Measurements from ENCODE around the gene FMNL2. TPM values are rescaled to one million over a fixed set of nuclear protein-coding genes. Genes with fewer than 3 reads are reported as not detected.

Gene FMNL2
- total and polyA plus RNA-seq, 2 experiments from 2014 or later: 16.5 to 45.4 TPM

- H3F3A ChIP-seq (replicated peaks; ENCODE audit: low read depth): no peaks in the 10 kb centered on the region
- DNase-seq (ENCODE audit: low spot score): no peak
- H3K4me1 ChIP-seq (ENCODE audit: insufficient read depth): peaks cover 5% of the 10 kb centered on the region; the same call in 1 of the 2 replicates
- Mint-ChIP-seq H3K9me3 (no peaks in the 10 kb centered on the region), H3K4me1 (peaks cover 20% of the 10 kb centered on the region; the same call in 2 of the 3 replicates), H3K4me3 (no peak overlapping the region), H3K27me3 (ENCODE audit: insufficient read depth, low read depth, poor library complexity) (peaks cover 5% of the 10 kb centered on the region), H3K36me3 (ENCODE audit: low read depth) (peaks cover 4% of the 10 kb centered on the region; the same call in 1 of the 3 replicates), H3K27ac (no peak overlapping the region)
- peaks cover 8% of the 10 kb centered on the region; the same call in 1 of the 2 replicates for H3K9me2 ChIP-seq (ENCODE audit: insufficient read depth)
- H3K4me2 ChIP-seq: no peak overlapping the region
- ATAC-seq: no peak
- H3K36me3 ChIP-seq (ENCODE audit: insufficient read depth): no peaks in the 10 kb centered on the region
- H3K79me2 ChIP-seq (replicated peaks; ENCODE audit: insufficient read depth): no peaks in the 10 kb centered on the region
- H4K20me1 ChIP-seq (replicated peaks; ENCODE audit: insufficient read depth): 0 out of 2 replicates have a peak, but pooled peaks cover 9% of the 10 kb centered on the region
- no peak overlapping the region for H3K27ac ChIP-seq (ENCODE audit: low read depth)
- no peak overlapping the region for H2AFZ ChIP-seq
- no peak overlapping the region for H3K4me3 ChIP-seq
- TF ChIP-seq CREB1 (CRISPR knock-in tag; IDR thresholded peaks at IDR 0.05; ENCODE audit: low read depth): no peak
- no peak for TF ChIP-seq POLR2AphosphoS5 (IDR thresholded peaks at IDR 0.05; ENCODE audit: low read depth)
- TF ChIP-seq ETS1 (IDR thresholded peaks at IDR 0.05): no peak
- no peak for TF ChIP-seq EZH2 (IDR thresholded peaks at IDR 0.05; ENCODE audit: low read depth, unreplicated experiment)
- TF ChIP-seq ZNF331 (CRISPR knock-in tag; IDR thresholded peaks at IDR 0.05; ENCODE audit: low read depth): no peak
- TF ChIP-seq NANOG (IDR thresholded peaks at IDR 0.05; ENCODE audit: borderline replicate concordance): no peak
- TF ChIP-seq CTCF (conservative IDR thresholded peaks at IDR 0.05; ENCODE audit: low read depth in 2 of 2): no peak
- no peak for TF ChIP-seq REST (IDR thresholded peaks at IDR 0.05; ENCODE audit: unreplicated experiment)
- TF ChIP-seq STAT1 (IDR thresholded peaks at IDR 0.05; ENCODE audit: unreplicated experiment): no peak
- TF ChIP-seq ZNF114 (CRISPR knock-in tag; IDR thresholded peaks at IDR 0.05): no peak
- TF ChIP-seq, protein P1, sequence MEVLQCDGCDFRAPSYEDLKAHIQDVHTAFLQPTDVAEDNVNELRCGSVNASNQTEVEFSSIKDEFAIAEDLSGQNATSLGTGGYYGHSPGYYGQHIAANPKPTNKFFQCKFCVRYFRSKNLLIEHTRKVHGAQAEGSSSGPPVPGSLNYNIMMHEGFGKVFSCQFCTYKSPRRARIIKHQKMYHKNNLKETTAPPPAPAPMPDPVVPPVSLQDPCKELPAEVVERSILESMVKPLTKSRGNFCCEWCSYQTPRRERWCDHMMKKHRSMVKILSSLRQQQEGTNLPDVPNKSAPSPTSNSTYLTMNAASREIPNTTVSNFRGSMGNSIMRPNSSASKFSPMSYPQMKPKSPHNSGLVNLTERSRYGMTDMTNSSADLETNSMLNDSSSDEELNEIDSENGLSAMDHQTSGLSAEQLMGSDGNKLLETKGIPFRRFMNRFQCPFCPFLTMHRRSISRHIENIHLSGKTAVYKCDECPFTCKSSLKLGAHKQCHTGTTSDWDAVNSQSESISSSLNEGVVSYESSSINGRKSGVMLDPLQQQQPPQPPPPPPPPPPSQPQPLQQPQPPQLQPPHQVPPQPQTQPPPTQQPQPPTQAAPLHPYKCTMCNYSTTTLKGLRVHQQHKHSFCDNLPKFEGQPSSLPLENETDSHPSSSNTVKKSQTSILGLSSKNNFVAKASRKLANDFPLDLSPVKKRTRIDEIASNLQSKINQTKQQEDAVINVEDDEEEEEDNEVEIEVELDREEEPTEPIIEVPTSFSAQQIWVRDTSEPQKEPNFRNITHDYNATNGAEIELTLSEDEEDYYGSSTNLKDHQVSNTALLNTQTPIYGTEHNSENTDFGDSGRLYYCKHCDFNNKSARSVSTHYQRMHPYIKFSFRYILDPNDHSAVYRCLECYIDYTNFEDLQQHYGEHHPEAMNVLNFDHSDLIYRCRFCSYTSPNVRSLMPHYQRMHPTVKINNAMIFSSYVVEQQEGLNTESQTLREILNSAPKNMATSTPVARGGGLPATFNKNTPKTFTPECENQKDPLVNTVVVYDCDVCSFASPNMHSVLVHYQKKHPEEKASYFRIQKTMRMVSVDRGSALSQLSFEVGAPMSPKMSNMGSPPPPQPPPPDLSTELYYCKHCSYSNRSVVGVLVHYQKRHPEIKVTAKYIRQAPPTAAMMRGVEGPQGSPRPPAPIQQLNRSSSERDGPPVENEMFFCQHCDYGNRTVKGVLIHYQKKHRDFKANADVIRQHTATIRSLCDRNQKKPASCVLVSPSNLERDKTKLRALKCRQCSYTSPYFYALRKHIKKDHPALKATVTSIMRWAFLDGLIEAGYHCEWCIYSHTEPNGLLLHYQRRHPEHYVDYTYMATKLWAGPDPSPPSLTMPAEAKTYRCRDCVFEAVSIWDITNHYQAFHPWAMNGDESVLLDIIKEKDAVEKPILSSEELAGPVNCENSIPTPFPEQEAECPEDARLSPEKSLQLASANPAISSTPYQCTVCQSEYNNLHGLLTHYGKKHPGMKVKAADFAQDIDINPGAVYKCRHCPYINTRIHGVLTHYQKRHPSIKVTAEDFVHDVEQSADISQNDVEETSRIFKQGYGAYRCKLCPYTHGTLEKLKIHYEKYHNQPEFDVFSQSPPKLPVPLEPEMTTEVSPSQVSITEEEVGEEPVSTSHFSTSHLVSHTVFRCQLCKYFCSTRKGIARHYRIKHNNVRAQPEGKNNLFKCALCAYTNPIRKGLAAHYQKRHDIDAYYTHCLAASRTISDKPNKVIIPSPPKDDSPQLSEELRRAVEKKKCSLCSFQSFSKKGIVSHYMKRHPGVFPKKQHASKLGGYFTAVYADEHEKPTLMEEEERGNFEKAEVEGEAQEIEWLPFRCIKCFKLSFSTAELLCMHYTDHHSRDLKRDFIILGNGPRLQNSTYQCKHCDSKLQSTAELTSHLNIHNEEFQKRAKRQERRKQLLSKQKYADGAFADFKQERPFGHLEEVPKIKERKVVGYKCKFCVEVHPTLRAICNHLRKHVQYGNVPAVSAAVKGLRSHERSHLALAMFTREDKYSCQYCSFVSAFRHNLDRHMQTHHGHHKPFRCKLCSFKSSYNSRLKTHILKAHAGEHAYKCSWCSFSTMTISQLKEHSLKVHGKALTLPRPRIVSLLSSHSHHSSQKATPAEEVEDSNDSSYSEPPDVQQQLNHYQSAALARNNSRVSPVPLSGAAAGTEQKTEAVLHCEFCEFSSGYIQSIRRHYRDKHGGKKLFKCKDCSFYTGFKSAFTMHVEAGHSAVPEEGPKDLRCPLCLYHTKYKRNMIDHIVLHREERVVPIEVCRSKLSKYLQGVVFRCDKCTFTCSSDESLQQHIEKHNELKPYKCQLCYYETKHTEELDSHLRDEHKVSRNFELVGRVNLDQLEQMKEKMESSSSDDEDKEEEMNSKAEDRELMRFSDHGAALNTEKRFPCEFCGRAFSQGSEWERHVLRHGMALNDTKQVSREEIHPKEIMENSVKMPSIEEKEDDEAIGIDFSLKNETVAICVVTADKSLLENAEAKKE (CRISPR knock-in tag; IDR thresholded peaks at IDR 0.05): no peak
- TF ChIP-seq JUNB (IDR thresholded peaks at IDR 0.05; ENCODE audit: unreplicated experiment): no peak
- TF ChIP-seq EZH2phosphoT487 (IDR thresholded peaks at IDR 0.05; ENCODE audit: unreplicated experiment): no peak
- H3K27me3 ChIP-seq (ENCODE audit: insufficient read depth): no peaks in the 10 kb centered on the region
Observed at GRCh38 chr2:152598975-152599759, 264.2 kb downstream of the FMNL2 start.
